Activated CD4-positive, CD25-positive, alpha-beta regulatory T cell (primary cell): ENCODE data around the gene CCDC85C.

Experiments used
- DNase-seq, 4 experiments: peaks; one replicate each; lab custom pipeline; 2025; lab: John Stamatoyannopoulos, UW

The CCDC85C gene

GRCh38 chr14:99630202-99630601 lies 26.2 kb upstream of the CCDC85C start:
- no peak for DNase-seq

GRCh38 chr14:99628887-99629618 lies 25.0 kb upstream of the CCDC85C start:
- DNase-seq, result peak; percentile 22 to 31 (median 28)

GRCh38 chr14:99627510-99628381 lies 23.7 kb upstream of the CCDC85C start:
- DNase-seq, result no peak

- no peak for DNase-seq
Measured at GRCh38 chr14:99627100-99627499, 23.1 kb upstream of the CCDC85C start.

GRCh38 chr14:99626041-99626648 lies 22.1 kb upstream of the CCDC85C start:
- DNase-seq, result no peak

- no peak for DNase-seq
Measured at GRCh38 chr14:99625476-99625875, 21.5 kb upstream of the CCDC85C start.

- DNase-seq, result no peak
Measured at GRCh38 chr14:99624971-99625370, 21.0 kb upstream of the CCDC85C start.

- DNase-seq, result no peak
Measured at GRCh38 chr14:99624024-99624423, 20.0 kb upstream of the CCDC85C start.

GRCh38 chr14:99621948-99622347 lies 17.9 kb upstream of the CCDC85C start:
- no peak for DNase-seq

GRCh38 chr14:99619835-99620834 lies 16.1 kb upstream of the CCDC85C start:
- DNase-seq, result no peak

- no peak for DNase-seq
Measured at GRCh38 chr14:99616832-99617800, 13.1 kb upstream of the CCDC85C start.

- DNase-seq, result no peak
Measured at GRCh38 chr14:99615497-99616157, 11.6 kb upstream of the CCDC85C start.

GRCh38 chr14:99612738-99613330 lies 8.8 kb upstream of the CCDC85C start:
- DNase-seq, result no peak

GRCh38 chr14:99612071-99612737 lies 8.2 kb upstream of the CCDC85C start:
- no peak for DNase-seq

GRCh38 chr14:99611646-99612045 lies 7.6 kb upstream of the CCDC85C start:
- DNase-seq, result no peak

- no peak for DNase-seq
Measured at GRCh38 chr14:99609245-99610170, 5.5 kb upstream of the CCDC85C start.

GRCh38 chr14:99608591-99608990 lies 4.6 kb upstream of the CCDC85C start:
- no peak for DNase-seq

- no peak for DNase-seq
Measured at GRCh38 chr14:99606359-99606758, 2.4 kb upstream of the CCDC85C start.
